HepG2 (cell line): Measurements from ENCODE around the gene PCGF6. TPM values are rescaled to one million over a fixed set of nuclear protein-coding genes. Genes with fewer than 3 reads are reported as not detected.

Experiments
- ATAC-seq: fragments of 200-7000 bp; cut with Tn5 transposase; 3 replicates; pipeline ENCODE4 v1.9.1; 2020; ENCODE audit warnings: mild to moderate bottlenecking, moderate library complexity
- BruUV-seq: library from RNA; stranded (reverse); fragments of 400-500 nt; replicated peaks from 2 replicates; lab custom pipeline; 2021; lab: Mats Ljungman, UMichigan
- CTCF ChIA-PET: fragments of 300-600 bp; formaldehyde crosslinking; extraction: SDS; loops from one replicate; lab custom pipeline; 2021; ENCODE audit warnings: low total read pairs, inconsistent platforms, low intra/inter-chr PET ratio; lab: Yijun Ruan, JAX
- POLR2A ChIA-PET: fragments of 350-600 bp; sonication (Branson Sonifier 250); formaldehyde crosslinking; loops from one replicate; lab custom pipeline; 2020; ENCODE audit warnings: antibody characterized with exemption, inconsistent platforms; lab: Yijun Ruan, JAX
- DNase-seq: peaks from one replicate; pipeline ENCODE4 v3.0.0-alpha.2; 2015; ENCODE audit warnings: low spot score
- FAIRE-seq: peaks from 3 replicates; lab custom pipeline; 2011; peaks lifted over from hg19 to GRCh38; lab: Jason Lieb, UNC
- H2AFZ ChIP-seq: one replicate; pipeline ENCODE4 v1.6.1; 2011; ENCODE audit warnings: low read length, inconsistent platforms
- H3K27ac ChIP-seq: fragments of 300-600 bp; 3 replicates; pipeline ENCODE4 v1.8.0; 2011; ENCODE audit warnings: mixed run types, mild to moderate bottlenecking, mixed read lengths, low read length, inconsistent platforms; ENCODE audit not compliant: insufficient read depth; ENCODE audit errors: extremely low read length
- H3K27me3 ChIP-seq, 2 experiments: fragments of 200-600 bp in 1 of 2; 2 replicates in 1 of 2; 3 replicates in 1 of 2; pipeline versions ENCODE4 v1.6.0 to v1.8.0; 2011; ENCODE audit warnings: low read length in 2 of 2, mild to moderate bottlenecking in 2 of 2, moderate library complexity in 2 of 2, inconsistent platforms in 1 of 2; ENCODE audit not compliant: insufficient read depth in 2 of 2, control insufficient read depth in 1 of 2
- H3K36me3 ChIP-seq, 2 experiments: fragments of 200-600 bp in 1 of 2; replicated peaks in 1 of 2; 2 replicates in 1 of 2; 3 replicates in 1 of 2; pipeline versions ENCODE4 v1.5.1 to v1.8.0; 2011; ENCODE audit warnings: low read length in 2 of 2, inconsistent platforms in 1 of 2; ENCODE audit not compliant: insufficient read depth in 2 of 2, control insufficient read depth in 1 of 2
- H3K4me1 ChIP-seq: 2 replicates; pipeline ENCODE4 v1.5.1; 2012; ENCODE audit warnings: low read length, inconsistent platforms; ENCODE audit not compliant: insufficient read depth
- H3K4me2 ChIP-seq: 2 replicates; pipeline ENCODE4 v1.6.0; 2011; ENCODE audit warnings: low read depth, low read length, inconsistent platforms
- H3K4me3 ChIP-seq, 3 experiments: fragments of 200-600 bp in 1 of 3; sonication (generic), shearing (Covaris generic) in 1 of 3; replicated peaks in 1 of 3; 2 replicates each; pipeline ENCODE4 v1.5.1; 2011 to 2016; ENCODE audit warnings: low read length in 3 of 3, inconsistent platforms in 2 of 3, low read depth in 2 of 3, mild to moderate bottlenecking in 2 of 3, control low read depth in 1 of 3, mixed read lengths in 1 of 3; ENCODE audit not compliant: insufficient read depth in 1 of 3
- H3K79me2 ChIP-seq: one replicate; pipeline ENCODE4 v1.6.1; 2011; ENCODE audit warnings: low read length, inconsistent platforms; ENCODE audit not compliant: insufficient read depth
- H3K9ac ChIP-seq: 2 replicates; pipeline ENCODE4 v1.6.0; 2011; ENCODE audit warnings: mild to moderate bottlenecking, low read depth, low read length, inconsistent platforms; ENCODE audit not compliant: insufficient read depth
- H3K9me3 ChIP-seq: 2 replicates; pipeline ENCODE4 v1.5.1; 2012; ENCODE audit warnings: mild to moderate bottlenecking, low read length
- H4K20me1 ChIP-seq: 2 replicates; pipeline ENCODE4 v1.6.0; 2011; ENCODE audit warnings: inconsistent platforms, mild to moderate bottlenecking, low read length, moderate library complexity; ENCODE audit not compliant: insufficient read depth
- CENPX ChIP-seq: sonication (generic); formaldehyde crosslinking; IDR thresholded peaks from 2 replicates; pipeline ENCODE4 v1.9.0; 2021; ENCODE audit warnings: mild to moderate bottlenecking, missing genetic modification reagents, moderate library complexity
- ESRRA ChIP-seq: sonication (generic); formaldehyde crosslinking; IDR thresholded peaks from 2 replicates; pipeline ENCODE4 v1.5.1; 2020; ENCODE audit warnings: mild to moderate bottlenecking, low read depth, missing genetic modification reagents
- KLF6 ChIP-seq: IDR thresholded peaks from 2 replicates; pipeline ENCODE4 v1.8.0; 2016; ENCODE audit warnings: missing biosample characterization, missing genetic modification reagents
- MED8 ChIP-seq: sonication (generic); formaldehyde crosslinking; IDR thresholded peaks from 2 replicates; pipeline ENCODE4 v1.8.1; 2023; ENCODE audit warnings: mild to moderate bottlenecking, missing genetic modification reagents; ENCODE audit not compliant: insufficient replicate concordance
- SP5 ChIP-seq: IDR thresholded peaks from 2 replicates; pipeline ENCODE4 v1.6.1; 2016; ENCODE audit warnings: low read depth, borderline replicate concordance
- ZFP62 ChIP-seq: sonication (generic); formaldehyde crosslinking; IDR thresholded peaks from 2 replicates; pipeline ENCODE4 v1.4.0; 2020; ENCODE audit warnings: missing genetic modification reagents
- ZNF441 ChIP-seq: sonication (generic); formaldehyde crosslinking; IDR thresholded peaks from 2 replicates; pipeline ENCODE4 v1.7.0; 2021; ENCODE audit warnings: missing genetic modification reagents, borderline replicate concordance
- WGBS: methylation state at CpG from one replicate; pipeline ENCODE4 v1.1.6; 2017; ENCODE audit warnings: low lambda C conversion rate; 5-methylcytosine and 5-hydroxymethylcytosine counted together
- in situ Hi-C: cut with HindIII; loops from 2 replicates; pipeline ENCODE4 v1.10.0; 2017; ENCODE audit warnings: low pct_unique_long_range_greater_than_20kb; ENCODE audit not compliant: extremely low pct_ligation_motif_present
- intact Hi-C: fragments of 100-400 bp; cut with micrococcal nuclease; formaldehyde crosslinking; loops from one replicate; pipeline ENCODE4 v1.10.0; 2022; ENCODE audit not compliant: unreplicated experiment
- polyA plus RNA-seq, 8 experiments: library from polyadenylated mRNA; depleted of rRNA in 3 of 8; stranded (reverse) in 7 of 8; unstranded in 1 of 8; fragments of >200 nt; fragmentation: Illumina TruSeq in 4 of 8; extraction: Trizol in 4 of 8; gene quantifications; 2 replicates each; pipeline versions ENCODE4 v1.2.1 to v1.2.3, GENCODE V29; 2011 to 2016; ENCODE audit warnings: low read depth in 4 of 8, missing spikeins in 1 of 8, mixed read lengths in 1 of 8; ENCODE audit not compliant: insufficient read depth in 1 of 8
- total RNA-seq, 5 experiments: library from RNA; depleted of rRNA; stranded (reverse); fragments of >200 nt; fragmentation: Illumina TruSeq; extraction: Trizol; gene quantifications; 2 replicates each; pipeline ENCODE4 v1.2.3, GENCODE V29; 2016; ENCODE audit warnings: low read depth in 1 of 5
- TF ChIP-seq, protein P1 (sequence below): IDR thresholded peaks from 2 replicates; pipeline ENCODE4 v1.6.1; 2012; ENCODE audit warnings: low read depth, low read length, improper control_type of control experiment
- TF ChIP-seq, protein P2 (sequence below): sonication (generic); formaldehyde crosslinking; IDR thresholded peaks from 2 replicates; pipeline ENCODE4 v1.5.1; 2020; ENCODE audit warnings: mild to moderate bottlenecking, missing genetic modification reagents, borderline replicate concordance
- TF ChIP-seq, protein P3 (sequence below): sonication (generic); formaldehyde crosslinking; IDR thresholded peaks from 2 replicates; pipeline ENCODE4 v1.5.0; 2020; ENCODE audit warnings: mild to moderate bottlenecking, missing genetic modification reagents

The PCGF6 gene
- total and polyA plus RNA-seq, 2 of the 13 experiments (the other 11 are each of a cell fraction or from before 2014, with no cell fraction given), result 5.2 to 19.4 TPM

DNA sequence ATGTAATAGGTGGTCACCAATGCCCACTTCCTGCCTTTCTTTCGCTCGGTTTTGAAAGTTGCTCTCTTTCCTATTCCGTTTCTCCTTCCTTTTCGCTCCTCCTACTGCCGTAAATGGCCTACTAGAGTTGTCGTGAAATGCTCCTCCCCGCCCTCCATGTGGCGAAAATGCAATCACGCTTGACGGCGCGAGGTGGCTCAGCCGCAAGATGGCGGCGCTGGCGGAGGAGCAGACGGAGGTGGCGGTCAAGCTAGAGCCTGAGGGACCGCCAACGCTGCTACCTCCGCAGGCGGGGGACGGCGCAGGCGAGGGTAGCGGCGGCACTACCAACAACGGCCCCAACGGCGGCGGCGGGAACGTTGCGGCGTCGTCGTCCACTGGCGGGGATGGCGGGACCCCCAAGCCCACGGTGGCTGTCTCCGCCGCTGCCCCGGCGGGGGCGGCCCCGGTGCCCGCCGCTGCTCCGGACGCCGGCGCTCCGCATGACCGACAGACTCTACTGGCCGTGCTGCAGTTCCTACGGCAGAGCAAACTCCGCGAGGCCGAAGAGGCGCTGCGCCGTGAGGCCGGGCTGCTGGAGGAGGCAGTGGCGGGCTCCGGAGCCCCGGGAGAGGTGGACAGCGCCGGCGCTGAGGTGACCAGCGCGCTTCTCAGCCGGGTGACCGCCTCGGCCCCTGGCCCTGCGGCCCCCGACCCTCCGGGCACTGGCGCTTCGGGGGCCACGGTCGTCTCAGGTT is 17.0 kb upstream of the PCGF6 start, which contains the start of gene TAF5 (continued):
- TF ChIP-seq, protein P1, sequence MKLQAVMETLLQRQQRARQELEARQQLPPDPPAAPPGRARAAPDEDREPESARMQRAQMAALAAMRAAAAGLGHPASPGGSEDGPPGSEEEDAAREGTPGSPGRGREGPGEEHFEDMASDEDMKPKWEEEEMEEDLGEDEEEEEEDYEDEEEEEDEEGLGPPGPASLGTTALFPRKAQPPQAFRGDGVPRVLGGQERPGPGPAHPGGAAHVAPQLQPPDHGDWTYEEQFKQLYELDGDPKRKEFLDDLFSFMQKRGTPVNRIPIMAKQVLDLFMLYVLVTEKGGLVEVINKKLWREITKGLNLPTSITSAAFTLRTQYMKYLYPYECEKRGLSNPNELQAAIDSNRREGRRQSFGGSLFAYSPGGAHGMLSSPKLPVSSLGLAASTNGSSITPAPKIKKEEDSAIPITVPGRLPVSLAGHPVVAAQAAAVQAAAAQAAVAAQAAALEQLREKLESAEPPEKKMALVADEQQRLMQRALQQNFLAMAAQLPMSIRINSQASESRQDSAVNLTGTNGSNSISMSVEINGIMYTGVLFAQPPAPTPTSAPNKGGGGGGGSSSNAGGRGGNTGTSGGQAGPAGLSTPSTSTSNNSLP, result no peak
- TF ChIP-seq ZFP62 (CRISPR knock-in tag), result no peak
- peak; percentile 78; the same call in 1 of the 2 replicates for TF ChIP-seq SP5

DNA sequence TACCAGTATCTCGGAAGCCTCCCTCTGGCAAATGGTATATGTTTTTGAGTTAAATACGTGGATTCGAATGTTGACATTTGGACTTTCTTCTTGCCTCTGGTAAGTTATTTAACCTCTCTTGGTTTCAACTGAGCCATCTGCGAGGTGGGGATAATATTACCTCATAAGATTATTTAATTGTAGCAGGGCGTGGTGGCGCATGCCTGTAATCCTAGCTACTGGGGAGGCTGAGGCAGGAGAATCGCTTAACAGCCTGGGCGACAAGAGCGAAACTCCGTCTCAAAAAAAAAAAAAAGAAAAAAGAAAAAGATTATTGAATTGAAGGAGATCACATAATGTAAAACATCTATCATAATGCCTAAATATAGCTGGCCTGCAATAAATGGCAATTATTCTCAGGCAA is 16.4 kb upstream of the PCGF6 start:
- no peak for DNase-seq
- 7% methylated on average over 10 of the region's 10 CpGs for WGBS
- H3K79me2 ChIP-seq, result peaks cover 4% of the 10 kb centered on the region
- in situ Hi-C loops (no loop called here), intact Hi-C loops (no loop called here)
- TSS peak; percentile 100 for BruUV-seq
- no peak for ATAC-seq
- H3K4me3 ChIP-seq, result peak overlapping the region; percentile 82 to 97 (median 95)
- CTCF ChIA-PET, result no interaction called here
- no peak for FAIRE-seq
- peak overlapping the region; percentile 70 for H3K4me2 ChIP-seq
- H3K27ac ChIP-seq, result peak overlapping the region; percentile 73
- H3K9ac ChIP-seq, result peak overlapping the region; percentile 85
- no peaks in the 10 kb centered on the region; a peak in 1 of 5 replicates for H3K27me3 ChIP-seq
- peak overlapping the region; percentile 73 for H2AFZ ChIP-seq
- H3K9me3 ChIP-seq, result no peaks in the 10 kb centered on the region
- H3K36me3 ChIP-seq, result no peaks in the 10 kb centered on the region
- POLR2A ChIA-PET, result interaction anchor here (1.3 to 3.1 kb wide), 2 partner anchors 16 to 29 kb away, joined by 4 to 18 read pairs; partner anchors contain the start of genes ATP5MK, PCGF6 and PDCD11
- H3K4me1 ChIP-seq, result peaks cover 25% of the 10 kb centered on the region
- H4K20me1 ChIP-seq, result no peaks in the 10 kb centered on the region
- TF ChIP-seq ZNF441 (CRISPR knock-in tag), result peak; percentile 98
- TF ChIP-seq, protein P2, sequence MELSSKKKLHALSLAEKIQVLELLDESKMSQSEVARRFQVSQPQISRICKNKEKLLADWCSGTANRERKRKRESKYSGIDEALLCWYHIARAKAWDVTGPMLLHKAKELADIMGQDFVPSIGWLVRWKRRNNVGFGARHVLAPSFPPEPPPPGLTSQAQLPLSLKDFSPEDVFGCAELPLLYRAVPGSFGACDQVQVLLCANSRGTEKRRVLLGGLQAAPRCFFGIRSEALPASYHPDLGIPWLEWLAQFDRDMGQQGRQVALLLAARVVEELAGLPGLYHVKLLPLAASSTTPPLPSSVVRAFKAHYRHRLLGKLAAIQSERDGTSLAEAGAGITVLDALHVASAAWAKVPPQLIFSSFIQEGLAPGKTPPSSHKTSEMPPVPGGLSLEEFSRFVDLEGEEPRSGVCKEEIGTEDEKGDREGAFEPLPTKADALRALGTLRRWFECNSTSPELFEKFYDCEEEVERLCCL (CRISPR knock-in tag), result peak; percentile 0; the same call in 1 of the 2 replicates
- no peak for TF ChIP-seq KLF6
- no peak for TF ChIP-seq CENPX (CRISPR knock-in tag)
- TF ChIP-seq MED8 (CRISPR knock-in tag), result no peak
- TF ChIP-seq, protein P3, sequence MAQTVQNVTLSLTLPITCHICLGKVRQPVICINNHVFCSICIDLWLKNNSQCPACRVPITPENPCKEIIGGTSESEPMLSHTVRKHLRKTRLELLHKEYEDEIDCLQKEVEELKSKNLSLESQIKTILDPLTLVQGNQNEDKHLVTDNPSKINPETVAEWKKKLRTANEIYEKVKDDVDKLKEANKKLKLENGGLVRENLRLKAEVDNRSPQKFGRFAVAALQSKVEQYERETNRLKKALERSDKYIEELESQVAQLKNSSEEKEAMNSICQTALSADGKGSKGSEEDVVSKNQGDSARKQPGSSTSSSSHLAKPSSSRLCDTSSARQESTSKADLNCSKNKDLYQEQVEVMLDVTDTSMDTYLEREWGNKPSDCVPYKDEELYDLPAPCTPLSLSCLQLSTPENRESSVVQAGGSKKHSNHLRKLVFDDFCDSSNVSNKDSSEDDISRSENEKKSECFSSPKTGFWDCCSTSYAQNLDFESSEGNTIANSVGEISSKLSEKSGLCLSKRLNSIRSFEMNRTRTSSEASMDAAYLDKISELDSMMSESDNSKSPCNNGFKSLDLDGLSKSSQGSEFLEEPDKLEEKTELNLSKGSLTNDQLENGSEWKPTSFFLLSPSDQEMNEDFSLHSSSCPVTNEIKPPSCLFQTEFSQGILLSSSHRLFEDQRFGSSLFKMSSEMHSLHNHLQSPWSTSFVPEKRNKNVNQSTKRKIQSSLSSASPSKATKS, result peak; percentile 49; the same call in 1 of the 2 replicates
- TF ChIP-seq ESRRA (CRISPR knock-in tag), result no peak
